ENCODE data around the gene FCF1. TPM values are rescaled to one million over a fixed set of nuclear protein-coding genes. Genes with fewer than 3 reads are reported as not detected.

The FCF1 gene, protein sequence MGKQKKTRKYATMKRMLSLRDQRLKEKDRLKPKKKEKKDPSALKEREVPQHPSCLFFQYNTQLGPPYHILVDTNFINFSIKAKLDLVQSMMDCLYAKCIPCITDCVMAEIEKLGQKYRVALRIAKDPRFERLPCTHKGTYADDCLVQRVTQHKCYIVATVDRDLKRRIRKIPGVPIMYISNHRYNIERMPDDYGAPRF
- 26.0 and 60.2 TPM in 2 replicates for total RNA-seq

DNA sequence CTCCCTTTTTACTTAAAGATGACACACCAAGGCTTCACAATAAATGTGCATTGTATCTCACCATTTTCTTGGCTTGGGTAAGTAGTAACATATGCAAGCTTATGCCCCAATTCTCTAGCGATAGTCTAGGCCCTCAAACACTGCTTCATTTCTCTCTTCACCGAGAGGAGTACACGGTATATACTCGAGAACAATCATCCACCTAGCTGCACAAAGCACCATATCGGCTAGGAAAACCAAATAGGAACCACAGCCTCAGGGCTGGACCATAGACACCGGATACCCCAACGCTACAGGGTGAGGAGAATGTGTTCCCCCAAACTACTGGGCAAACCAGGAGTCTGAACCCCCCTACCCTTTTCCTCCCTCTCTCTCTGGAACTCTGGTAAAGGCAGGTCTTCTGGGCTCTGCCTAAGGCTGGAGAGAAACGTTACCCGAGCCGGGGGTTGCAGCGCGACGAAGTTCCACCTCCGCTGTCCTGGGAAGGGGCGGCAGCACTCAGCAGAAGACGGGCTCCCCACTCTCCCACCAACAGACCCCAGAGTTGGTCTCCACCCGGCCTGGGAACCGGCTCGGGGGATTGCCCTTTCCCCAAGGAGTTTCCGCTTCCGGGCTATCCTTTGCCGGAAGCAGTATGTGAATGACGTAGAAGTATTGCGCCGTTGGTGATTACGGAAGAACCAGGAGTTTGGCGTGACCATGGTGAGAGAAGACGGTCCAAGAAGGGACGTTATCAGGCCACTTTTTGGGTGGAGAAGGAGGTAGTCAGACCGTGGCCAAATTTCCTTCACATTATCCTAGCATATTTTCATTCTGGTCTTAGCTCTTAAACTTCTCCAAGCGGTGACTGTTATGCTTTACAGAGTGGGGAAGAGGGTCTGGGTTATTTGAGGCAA, at the start of gene FCF1, which contains the start of gene AREL1:
FCF1 (plus strand) TSS at position 646 of the 896 bp plus-strand sequence; CDS start at position 700, 54 bp downstream.
AREL1 (minus strand) TSS at position 582 of the 896 bp plus-strand sequence. CDS start 27,465 bp downstream, outside the sequence.

DNA sequence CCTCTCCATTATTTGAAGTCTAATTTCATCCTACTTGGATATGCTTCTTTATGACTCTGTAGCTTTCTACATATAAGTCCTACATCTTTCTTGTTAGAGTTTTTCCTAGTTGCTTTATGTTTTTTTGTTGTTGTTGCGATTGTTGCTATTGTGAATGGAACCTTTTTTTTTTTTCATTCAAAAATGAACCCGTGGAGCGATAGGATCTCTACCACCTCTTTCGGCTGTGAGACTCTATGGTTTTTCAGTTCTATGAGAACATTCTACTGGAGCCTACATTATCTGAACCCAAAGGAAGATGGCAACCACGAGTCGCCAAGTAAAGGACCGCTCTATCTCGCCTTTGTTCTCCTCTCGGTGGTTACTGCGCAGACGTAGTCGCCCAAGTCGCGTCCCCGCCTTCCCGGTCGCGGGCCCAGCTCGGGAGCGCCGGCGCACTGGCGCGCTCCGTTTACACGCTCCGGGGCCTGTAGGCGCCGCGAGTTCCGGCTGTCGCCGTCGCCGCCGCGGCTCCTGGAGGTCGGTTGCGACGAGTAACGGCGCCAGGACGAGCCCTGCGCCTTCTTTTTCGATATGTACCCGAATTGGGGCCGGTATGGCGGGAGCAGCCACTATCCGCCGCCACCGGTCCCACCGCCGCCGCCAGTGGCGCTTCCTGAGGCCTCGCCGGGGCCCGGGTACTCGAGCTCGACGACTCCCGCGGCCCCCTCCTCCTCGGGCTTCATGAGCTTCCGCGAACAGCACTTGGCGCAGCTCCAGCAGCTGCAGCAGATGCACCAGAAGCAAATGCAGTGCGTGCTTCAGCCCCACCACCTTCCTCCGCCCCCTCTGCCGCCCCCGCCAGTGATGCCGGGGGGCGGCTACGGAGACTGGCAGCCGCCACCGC, 50.2 kb downstream of the FCF1 start, which contains the start of gene YLPM1:
YLPM1 (plus strand) TSS at position 400 of the 886 bp plus-strand sequence; CDS start at position 574, 174 bp downstream.

Other genes starting within 250 kb of the FCF1 start
- 172 and 292 TPM in 2 replicates for gene NPC2, start 219.8 kb upstream of the FCF1 start, total RNA-seq
- gene ISCA2, start 219.4 kb upstream of the FCF1 start, total RNA-seq: 14.8 and 23.9 TPM in 2 replicates
- gene LTBP2, start 100.9 kb upstream of the FCF1 start, total RNA-seq: 11.6 and 58.5 TPM in 2 replicates
- gene AREL1, start 64 bp upstream of the FCF1 start, total RNA-seq: 25.6 and 36.7 TPM in 2 replicates
- 11.6 and 52.0 TPM in 2 replicates for gene YLPM1, start 50.2 kb downstream of the FCF1 start, total RNA-seq
- gene PROX2, start 163.0 kb downstream of the FCF1 start, total RNA-seq: not detected in 2 replicates
- gene DLST, start 168.8 kb downstream of the FCF1 start, total RNA-seq: 58.8 and 81.3 TPM in 2 replicates
- gene RPS6KL1, start 210.1 kb downstream of the FCF1 start, total RNA-seq: 0.43 and 9.6 TPM in 2 replicates
- 41.9 and 45.8 TPM in 2 replicates for gene PGF, start 242.5 kb downstream of the FCF1 start, total RNA-seq

All from nasal cavity respiratory epithelium epithelial cell of viscerocranial mucosa (primary cell).